GM23338 (cell line): ENCODE results near the gene TRAF2.

Experiments
- CREB1 ChIP-seq: fragments of 250-450 bp; sonication (Bioruptor Pico); IDR thresholded peaks from 2 replicates; pipeline ENCODE4 v1.5.0; 2020; ENCODE audit warnings: low read depth, mild to moderate bottlenecking, moderate library complexity
- ETS1 ChIP-seq: IDR thresholded peaks from 2 replicates; pipeline ENCODE4 v1.6.1; 2016; ENCODE audit warnings: antibody characterized with exemption
- EZH2 ChIP-seq: fragments of 200-600 bp; sonication (generic); IDR thresholded peaks from one replicate; pipeline ENCODE4 v1.8.0; 2017; ENCODE audit warnings: antibody characterized with exemption, mild to moderate bottlenecking, low read depth; ENCODE audit not compliant: unreplicated experiment
- EZH2phosphoT487 ChIP-seq: fragments of 200-600 bp; sonication (generic); IDR thresholded peaks from one replicate; pipeline ENCODE4 v1.8.1; 2018; ENCODE audit warnings: antibody characterized with exemption; ENCODE audit not compliant: unreplicated experiment
- JUNB ChIP-seq: IDR thresholded peaks from one replicate; pipeline ENCODE4 v1.6.1; 2016; ENCODE audit warnings: antibody characterized with exemption; ENCODE audit not compliant: unreplicated experiment
- NANOG ChIP-seq: IDR thresholded peaks from 2 replicates; pipeline ENCODE4 v1.6.1; 2016; ENCODE audit warnings: antibody characterized with exemption, borderline replicate concordance
- POLR2AphosphoS5 ChIP-seq: IDR thresholded peaks from 2 replicates; pipeline ENCODE4 v1.6.1; 2016; ENCODE audit warnings: antibody characterized with exemption, low read depth
- REST ChIP-seq: IDR thresholded peaks from one replicate; pipeline ENCODE4 v1.6.1; 2018; ENCODE audit warnings: antibody characterized with exemption; ENCODE audit not compliant: unreplicated experiment
- STAT1 ChIP-seq: IDR thresholded peaks from one replicate; pipeline ENCODE4 v1.6.1; 2016; ENCODE audit warnings: antibody characterized with exemption; ENCODE audit not compliant: unreplicated experiment
- ZNF114 ChIP-seq: fragments of 250-450 bp; sonication (Bioruptor Pico); IDR thresholded peaks from 2 replicates; pipeline ENCODE4 v1.5.0; 2020; ENCODE audit warnings: mild to moderate bottlenecking, moderate library complexity
- ZNF331 ChIP-seq: fragments of 250-450 bp; sonication (Bioruptor Pico); IDR thresholded peaks from 2 replicates; pipeline ENCODE4 v1.5.0; 2020; ENCODE audit warnings: low read depth, mild to moderate bottlenecking, moderate library complexity
- TF ChIP-seq, protein P1 (sequence below), 2 experiments: fragments of 200-600 bp in 1 of 2; sonication (generic) in 1 of 2; conservative IDR thresholded peaks; 2 replicates each; pipeline versions ENCODE4 v1.5.1 to v1.6.1; 2016 to 2017; ENCODE audit warnings: antibody characterized with exemption in 2 of 2, low read depth in 2 of 2, mild to moderate bottlenecking in 2 of 2, moderate library complexity in 1 of 2

GRCh38 chr9:136916330-136917184, 30.2 kb downstream of the TRAF2 start:
- TF ChIP-seq, protein P1, sequence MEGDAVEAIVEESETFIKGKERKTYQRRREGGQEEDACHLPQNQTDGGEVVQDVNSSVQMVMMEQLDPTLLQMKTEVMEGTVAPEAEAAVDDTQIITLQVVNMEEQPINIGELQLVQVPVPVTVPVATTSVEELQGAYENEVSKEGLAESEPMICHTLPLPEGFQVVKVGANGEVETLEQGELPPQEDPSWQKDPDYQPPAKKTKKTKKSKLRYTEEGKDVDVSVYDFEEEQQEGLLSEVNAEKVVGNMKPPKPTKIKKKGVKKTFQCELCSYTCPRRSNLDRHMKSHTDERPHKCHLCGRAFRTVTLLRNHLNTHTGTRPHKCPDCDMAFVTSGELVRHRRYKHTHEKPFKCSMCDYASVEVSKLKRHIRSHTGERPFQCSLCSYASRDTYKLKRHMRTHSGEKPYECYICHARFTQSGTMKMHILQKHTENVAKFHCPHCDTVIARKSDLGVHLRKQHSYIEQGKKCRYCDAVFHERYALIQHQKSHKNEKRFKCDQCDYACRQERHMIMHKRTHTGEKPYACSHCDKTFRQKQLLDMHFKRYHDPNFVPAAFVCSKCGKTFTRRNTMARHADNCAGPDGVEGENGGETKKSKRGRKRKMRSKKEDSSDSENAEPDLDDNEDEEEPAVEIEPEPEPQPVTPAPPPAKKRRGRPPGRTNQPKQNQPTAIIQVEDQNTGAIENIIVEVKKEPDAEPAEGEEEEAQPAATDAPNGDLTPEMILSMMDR (conservative IDR thresholded peaks at IDR 0.05; ENCODE audit: low read depth in 2 of 2) = no peak
- no peak for TF ChIP-seq REST
- no peak for TF ChIP-seq POLR2AphosphoS5
- TF ChIP-seq JUNB = no peak
- TF ChIP-seq EZH2 = no peak
- no peak for TF ChIP-seq EZH2phosphoT487
- TF ChIP-seq STAT1 = no peak
- no peak for TF ChIP-seq ZNF331
- TF ChIP-seq NANOG = no peak
- TF ChIP-seq CREB1 = no peak
- no peak for TF ChIP-seq ZNF114 (CRISPR knock-in tag)
- TF ChIP-seq ETS1 = no peak
